SKM-1 treated with dmso at 0.1 percent for 144 hours (cell line): Measurements from ENCODE around the gene ZNF107.
A peak's percentile ranks its signal among the peaks of the same experiment; 100 is the strongest.
"Not testable (repeated sequence)": the region's sequence is repeated elsewhere in the genome, so short reads cannot be mapped to it uniquely, and the experiment has no call there.

Experiments
- DNase-seq: peaks from one replicate; lab custom pipeline; 2025; ENCODE audit not compliant: unreplicated experiment; lab: John Stamatoyannopoulos, UW

The ZNF107 gene

DNA sequence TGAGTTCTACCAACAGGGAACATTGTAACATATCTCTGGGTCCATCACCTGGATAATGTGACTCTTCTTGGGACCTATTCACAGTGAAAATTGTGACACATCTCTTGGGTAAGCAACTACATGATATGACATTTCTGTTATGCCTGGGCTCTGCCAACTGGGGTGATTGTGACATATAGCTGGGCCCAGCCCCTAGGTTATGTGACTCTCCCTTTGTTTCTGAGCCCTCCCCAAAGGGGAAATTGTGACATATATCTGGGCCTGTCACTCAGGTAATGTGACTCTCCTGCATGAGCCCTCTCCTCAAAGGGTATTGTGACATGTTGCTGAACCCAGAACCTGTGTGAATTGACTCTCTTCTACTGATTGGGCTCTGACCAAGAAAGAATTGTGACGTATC lies 22.4 kb upstream of the ZNF107 start:
- peak; percentile 88 for DNase-seq

DNA sequence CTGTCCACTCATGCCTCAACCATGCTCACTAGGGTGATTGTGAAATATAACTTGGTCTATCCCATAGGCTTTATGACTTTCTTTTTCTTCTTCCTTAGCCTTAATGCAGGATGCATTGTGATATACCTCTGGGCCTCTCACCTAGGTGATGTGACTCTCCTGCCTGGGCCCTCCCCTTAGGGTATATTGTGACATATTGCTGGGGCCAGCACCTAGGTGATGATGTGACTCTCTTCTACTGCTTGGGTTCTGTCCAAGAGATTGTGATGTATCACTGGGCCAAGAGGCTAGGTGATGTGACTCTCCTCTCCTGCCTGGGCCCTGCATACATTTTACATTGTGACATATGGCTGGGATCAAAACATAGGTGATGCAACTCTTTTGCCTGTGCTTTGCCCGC lies 14.7 kb upstream of the ZNF107 start:
- DNase-seq: no peak

DNA sequence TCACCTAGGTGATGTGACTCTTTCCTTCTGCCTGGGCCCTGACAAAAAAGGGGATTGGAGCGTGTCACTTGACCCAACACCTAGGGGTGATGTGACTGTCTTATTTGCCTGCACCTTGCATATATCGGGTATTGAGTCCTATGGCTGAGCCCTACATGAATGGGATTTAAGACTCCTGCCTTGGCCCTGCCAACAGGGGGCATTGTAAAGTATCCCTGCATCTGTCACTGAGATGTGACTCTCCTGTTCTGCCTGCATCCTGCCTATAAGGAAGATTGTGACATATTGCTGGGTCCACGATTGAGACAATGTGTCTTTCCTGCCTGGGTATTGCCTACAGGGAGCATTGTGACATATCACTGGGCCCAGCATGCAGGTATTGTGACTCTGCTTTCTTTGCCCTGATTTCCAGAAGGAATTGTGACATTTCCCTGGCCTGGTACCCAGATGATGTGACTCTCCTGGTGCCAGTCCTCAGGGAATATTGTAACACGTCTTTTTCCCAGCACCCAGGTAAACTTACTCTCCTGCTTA lies 14.2 kb upstream of the ZNF107 start:
- DNase-seq: peak; percentile 33

DNA sequence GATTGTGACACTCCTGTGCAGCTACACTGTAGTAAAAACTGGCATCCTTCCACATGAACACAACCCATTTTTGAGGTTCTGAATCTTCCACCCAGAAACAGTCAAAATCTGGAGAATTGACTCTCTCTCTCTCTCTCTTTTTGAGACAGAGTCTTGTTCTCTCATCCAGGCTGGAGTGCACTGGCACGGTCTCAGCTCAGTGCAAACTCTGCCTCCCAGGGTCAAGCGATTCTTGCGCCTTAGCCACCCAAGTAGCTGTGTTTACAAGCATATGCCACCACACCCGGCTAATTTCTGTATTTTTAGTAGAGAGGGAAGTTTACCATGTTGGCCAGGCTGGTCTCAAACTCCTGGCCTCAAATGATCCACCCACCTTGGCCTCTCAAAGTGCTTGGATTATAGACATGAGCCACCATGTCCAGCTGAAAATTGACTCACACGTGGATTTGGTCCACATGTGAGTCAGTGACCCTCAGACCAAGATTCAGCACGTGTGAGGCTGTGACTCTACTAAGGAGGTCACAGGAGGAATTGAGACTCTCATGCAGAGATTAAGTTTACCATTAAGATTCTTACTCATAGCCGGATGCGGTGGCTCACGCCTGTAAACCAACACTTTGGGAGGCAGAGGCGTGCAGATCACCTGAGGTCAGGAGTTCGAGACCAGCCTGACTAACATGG lies 12.1 kb upstream of the ZNF107 start:
- DNase-seq: no peak

DNA sequence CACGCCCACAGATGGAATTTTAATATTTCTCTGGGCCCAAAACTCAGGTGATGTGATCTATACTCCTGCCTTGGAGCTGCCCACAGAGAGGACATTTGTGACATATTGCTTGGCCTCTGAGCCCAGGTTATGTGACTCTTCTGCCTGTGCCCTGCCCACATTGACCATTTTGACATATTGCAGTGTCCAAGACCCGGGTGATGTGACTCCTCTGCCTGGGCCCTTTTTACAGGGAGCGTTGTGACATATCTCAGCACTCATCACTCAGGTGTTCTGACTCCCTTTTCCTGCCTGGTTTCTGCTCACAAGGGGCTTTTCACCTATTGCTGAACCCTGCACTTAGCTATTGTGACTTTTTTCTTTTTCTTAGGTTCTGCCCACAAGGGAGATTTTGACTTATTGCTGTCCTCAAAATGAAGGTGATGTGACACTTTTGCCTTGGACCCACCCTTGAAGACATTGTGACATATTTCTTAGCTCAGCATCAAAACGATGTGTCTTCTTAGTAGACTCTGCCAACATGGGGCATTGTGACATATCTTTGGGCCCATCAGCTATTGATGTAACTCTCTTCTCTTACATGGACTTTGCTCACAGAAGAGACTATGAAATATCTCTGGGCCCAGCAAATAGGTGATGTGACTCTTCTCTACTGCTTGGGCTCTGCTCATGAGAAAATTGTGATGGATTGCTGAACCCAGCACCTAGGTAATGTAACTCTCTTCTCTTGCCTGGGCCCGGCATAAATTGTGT lies 11.0 kb upstream of the ZNF107 start:
- DNase-seq: no peak

DNA sequence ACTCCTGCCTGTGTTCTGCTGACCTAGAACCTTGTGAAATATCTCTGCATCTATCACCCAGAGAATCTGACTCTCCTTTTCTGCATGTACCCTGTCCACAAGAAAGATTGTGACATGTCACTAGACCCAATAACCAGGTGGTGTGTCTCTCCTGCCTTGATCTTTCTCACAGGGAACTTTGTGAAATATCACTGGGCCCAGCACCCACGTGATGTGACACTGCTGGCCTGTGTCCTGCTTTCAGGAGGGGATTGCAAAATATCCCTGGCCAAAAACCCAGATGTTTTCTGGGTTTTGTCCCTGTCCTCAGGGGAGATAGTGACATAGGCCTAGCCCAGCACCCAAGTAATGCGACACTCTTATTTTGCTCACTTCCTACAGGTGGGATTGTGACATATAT lies 10.1 kb upstream of the ZNF107 start:
- DNase-seq: no peak

DNA sequence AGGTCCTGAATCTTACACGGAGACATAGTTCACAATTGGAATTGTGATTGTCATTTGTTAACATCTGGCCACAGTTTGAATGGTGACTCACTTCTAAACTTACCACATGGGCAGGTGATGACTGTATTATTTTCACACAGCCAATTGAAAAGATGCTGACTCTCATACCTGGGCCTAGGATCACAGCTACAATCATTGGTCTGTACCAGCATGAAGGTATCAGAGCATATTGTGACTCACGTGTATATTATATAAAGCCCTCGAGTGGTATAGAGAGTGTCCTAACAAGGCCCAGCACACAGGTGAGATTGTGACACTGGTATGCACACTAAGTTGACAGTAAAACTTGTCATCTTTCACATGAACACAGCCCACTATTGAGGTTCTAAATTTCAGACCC lies 9.4 kb upstream of the ZNF107 start:
- no peak for DNase-seq

DNA sequence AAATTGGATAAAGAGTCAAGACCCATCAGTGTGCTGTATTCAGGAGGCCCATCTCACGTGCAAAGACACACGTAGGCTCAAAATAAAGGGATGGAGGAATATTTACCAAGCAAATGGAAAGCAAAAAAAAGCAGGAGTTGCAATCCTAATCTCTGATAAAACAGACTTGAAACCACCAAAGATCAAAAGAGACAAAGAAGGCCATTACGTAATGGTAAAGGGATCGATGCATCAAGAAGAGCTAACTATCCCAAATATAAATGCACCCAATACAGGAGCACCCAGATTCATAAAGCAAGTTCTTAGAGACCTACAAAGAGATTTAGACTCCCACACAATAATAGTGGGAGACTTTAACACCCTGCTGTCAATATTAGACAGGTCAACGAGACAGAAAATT lies 3.8 kb upstream of the ZNF107 start:
- DNase-seq: not testable (repeated sequence)

DNA sequence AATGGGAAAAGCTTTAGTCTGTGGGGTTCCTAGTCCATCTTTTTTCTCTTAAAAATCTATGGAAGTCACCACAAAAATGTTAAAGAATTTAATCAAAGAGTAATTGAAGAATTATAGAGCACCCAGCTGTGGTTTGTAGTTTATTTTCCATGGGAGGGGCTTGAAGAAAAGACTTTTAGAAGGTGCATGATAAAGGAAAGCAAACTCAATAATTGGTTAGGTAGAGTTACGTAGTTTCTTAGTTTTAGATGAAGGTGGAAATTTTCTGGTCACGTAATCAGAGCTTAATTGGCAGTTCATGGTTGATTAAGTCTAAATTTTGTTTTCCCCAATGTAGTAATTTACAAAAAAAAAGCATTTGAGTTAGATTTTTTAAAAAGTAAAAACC lies 724 bp downstream of the ZNF107 start:
- DNase-seq: no peak

DNA sequence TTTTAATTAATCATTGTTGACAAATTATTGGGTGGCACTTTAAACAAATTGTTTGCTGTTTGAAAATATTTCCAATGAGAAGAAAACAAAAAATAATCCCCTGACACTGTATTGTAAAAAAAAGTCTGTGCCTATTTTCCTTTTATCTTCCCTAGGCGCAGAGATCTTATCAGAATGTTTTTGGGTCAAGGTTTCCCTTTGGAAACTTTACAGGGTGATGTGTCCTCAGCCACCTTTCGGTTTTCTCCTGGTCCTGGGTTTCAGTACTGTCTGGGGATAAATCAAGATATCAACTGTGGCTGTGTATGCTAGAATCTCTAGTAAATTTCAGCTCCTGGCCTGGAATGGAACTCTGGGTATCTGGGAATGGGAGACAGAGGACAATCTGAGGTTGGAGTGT lies 1.4 kb downstream of the ZNF107 start:
- DNase-seq: no peak

DNA sequence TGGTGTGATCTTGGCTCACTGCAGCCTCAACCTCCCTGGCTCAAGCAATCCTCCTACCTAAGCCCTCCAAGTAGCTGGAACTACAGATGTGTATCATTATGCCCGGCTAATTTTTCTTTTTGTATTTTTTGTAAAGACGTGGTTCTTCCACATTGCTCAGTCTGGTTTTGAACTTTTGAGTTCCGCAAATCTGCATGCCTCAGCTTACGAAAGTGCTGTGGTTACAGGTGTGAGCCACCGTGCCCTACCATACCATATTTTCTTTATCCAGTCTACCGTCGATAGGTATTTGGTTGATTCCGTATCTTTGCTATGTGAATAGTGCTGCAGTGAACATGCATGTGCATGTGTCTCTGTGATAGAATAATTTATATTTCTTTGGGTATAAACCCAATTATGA lies 6.5 kb downstream of the ZNF107 start:
- DNase-seq: no peak

DNA sequence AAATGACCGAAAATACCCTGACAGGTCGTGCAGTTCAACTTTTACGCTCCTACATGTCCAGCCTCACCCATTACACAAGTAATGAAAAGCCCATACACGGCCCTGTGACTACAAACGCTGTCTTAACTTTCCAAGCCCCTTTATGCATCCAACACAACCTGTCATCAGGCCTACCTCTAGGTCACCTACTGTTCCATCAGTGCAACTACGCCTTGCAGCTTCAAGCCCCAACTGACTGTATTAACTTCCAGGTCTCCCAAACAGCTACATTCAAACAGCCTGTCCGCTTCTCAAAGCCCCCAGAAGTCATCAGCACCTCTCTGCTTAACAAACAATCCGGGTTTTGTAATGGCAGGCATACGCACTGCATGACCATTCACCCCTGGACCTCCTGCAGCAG lies 19.2 kb downstream of the ZNF107 start:
- DNase-seq: no peak

DNA sequence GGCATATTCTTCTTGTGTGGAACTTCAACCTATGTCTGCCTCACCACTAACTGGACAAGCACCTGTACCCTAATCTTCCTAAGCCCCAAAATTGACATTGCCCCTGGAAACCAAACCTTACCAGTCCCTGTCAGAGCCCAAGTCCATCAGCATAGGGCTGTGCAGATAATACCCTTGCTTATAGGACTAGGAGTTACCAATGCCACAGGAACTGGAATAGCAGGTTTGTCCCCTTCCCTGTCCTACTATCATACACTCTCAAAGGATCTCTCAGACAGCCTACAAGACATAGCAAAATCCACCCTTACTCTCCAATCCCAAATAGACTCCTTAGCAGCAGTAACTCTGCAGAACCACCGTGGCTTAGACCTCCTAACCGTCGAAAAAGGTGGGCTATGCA lies 19.8 kb downstream of the ZNF107 start:
- no peak for DNase-seq

DNA sequence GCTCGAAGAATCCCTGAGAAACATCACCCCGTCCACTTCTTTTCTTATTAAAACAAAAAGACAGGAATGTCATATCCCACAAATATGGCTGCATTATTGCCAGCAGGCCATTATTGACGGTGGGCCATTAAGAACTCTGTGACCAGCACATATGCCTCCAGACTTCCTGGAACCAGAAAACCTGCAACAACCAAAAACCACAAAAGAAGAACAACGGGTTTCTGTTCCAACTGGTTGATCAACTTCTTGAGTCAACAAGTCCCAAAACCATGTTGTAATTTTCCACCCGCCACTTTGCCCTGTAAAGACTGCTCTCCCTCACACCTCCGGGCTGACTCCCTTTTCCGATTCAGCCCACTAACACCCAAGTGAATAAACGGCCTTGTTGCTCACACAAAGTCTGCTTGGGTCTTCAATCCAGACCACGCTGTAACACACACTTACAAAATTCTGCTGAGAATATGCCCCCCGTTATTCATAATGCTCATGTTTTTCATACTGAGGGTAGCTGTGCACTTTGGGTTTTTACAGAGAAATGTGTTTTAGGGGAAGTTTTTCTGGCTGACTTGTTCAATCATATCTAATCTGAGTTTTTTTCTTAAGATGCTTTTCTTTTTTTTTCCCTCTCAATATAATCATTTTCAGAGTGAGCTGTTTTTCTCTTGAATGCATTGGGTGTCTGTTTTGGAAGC lies 20.7 kb downstream of the ZNF107 start:
- peak; percentile 96 for DNase-seq

DNA sequence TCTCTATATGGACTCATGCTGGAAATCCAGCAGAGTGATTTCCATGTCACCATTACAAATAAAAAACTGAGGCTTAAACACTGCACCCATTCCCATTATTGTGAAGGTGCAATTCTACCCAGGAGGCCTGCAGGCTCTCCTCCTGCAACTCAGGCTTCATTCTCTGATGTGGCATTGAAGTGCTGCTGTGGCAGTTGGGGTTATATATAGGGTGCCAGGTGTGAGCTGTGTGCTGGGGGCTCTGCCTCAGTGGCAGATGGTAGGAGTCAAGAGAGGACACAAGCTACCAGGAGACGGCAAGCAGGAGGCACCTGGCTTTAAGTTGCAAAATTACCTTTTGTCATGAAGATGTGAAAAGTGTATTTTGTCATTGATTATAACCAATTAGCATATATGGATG lies 21.3 kb downstream of the ZNF107 start:
- DNase-seq: no peak

DNA sequence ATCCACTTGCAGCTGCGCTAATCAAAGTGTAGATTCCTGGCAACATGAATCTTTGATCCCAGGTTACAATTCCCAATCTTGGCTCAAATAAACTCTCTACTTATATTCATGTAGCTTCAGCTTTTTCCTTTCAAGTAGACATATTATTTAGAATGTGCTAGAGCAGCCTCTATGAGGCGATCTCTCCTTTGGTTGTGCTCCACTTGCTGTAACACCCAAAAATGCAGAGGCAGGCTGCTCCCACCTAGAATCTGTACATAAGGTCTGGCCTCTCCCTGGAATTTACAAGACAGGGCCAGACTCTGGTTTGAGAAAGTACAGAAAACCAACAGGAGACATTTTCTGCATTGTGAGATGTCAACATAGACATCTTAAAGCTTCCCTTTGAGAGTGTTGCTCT lies 23.1 kb downstream of the ZNF107 start:
- DNase-seq: no peak

DNA sequence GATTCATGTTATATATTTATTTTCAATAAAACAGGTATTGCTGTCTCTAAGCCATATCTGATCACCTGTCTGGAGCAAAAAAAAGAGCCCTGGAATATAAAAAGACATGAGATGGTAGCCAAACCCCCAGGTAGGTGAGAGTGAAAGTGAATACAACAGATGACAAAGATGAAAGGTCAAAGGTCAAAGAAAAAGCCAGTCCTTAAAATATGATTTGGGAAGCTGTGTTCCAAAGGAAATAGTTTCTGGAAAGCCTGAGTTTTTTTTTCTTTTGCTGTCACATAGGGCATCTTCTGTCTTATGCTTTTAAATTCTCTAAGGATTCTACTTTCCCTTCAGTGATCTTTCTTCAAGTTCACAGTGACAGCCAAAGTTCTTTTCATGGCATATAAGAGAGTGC lies 25.9 kb downstream of the ZNF107 start:
- DNase-seq: no peak

DNA sequence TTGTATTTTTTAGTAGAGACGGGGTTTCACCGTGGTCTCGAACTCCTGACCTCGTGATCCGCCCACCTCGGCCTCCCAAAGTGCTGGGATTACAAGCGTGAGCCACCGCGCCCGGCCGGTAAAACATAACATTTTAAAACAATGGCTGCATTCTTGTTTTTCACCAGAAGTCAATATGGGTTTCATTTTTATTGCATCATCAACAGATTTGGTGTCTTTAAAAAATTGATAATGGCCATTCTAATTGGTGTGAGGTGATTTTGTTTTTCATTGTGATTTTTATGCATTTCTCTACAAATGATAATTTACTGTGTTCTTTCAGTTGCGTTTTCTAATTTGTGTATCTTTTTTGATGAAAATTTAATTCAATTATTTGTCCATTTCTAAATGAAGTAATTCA lies 31.9 kb downstream of the ZNF107 start:
- DNase-seq: not testable (repeated sequence)

DNA sequence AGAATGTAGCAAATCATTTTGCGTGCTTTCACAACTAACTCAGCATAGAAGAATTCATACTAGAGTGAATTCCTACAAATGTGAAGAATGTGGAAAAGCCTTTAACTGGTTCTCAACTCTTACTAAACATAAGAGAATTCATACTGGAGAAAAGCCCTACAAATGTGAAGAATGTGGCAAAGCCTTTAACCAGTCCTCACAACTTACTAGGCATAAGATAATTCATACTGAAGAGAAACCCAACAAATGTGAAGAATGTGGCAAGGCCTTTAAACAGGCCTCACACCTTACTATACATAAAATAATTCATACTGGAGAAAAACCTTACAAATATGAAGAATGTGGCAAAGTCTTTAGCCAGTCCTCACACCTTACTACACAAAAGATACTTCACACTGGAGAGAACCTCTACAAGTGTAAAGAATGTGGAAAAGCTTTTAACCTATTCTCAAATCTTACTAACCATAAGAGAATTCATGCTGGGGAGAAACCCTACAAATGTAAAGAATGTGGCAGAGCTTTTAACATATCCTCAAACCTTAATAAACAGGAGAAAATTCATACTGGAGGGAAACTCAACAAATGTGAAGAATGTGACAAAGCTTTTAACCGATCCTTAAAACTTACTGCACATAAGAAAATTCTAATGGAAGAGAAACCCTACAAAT lies 40.8 kb downstream of the ZNF107 start:
- DNase-seq: no peak

DNA sequence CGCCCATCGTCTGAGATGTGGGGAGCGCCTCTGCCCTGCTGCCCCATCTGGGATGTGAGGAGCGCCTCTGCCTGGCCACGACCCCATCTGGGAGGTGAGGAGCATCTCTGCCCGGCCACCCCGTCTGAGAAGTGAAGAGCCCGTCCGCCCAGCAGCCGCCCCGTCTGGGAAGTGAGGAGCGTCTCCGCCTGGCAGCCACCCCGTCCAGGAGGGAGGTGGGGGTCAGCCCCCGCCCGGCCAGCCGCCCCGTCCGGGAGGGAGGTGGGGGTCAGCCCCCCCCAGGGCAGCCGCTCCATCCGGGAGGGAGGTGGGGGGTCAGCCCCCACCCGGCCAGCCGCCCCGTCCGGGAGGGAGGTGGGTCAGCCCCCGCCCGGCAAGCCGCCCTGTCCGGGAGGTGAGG lies 52.0 kb downstream of the ZNF107 start:
- DNase-seq: not testable (repeated sequence)

DNA sequence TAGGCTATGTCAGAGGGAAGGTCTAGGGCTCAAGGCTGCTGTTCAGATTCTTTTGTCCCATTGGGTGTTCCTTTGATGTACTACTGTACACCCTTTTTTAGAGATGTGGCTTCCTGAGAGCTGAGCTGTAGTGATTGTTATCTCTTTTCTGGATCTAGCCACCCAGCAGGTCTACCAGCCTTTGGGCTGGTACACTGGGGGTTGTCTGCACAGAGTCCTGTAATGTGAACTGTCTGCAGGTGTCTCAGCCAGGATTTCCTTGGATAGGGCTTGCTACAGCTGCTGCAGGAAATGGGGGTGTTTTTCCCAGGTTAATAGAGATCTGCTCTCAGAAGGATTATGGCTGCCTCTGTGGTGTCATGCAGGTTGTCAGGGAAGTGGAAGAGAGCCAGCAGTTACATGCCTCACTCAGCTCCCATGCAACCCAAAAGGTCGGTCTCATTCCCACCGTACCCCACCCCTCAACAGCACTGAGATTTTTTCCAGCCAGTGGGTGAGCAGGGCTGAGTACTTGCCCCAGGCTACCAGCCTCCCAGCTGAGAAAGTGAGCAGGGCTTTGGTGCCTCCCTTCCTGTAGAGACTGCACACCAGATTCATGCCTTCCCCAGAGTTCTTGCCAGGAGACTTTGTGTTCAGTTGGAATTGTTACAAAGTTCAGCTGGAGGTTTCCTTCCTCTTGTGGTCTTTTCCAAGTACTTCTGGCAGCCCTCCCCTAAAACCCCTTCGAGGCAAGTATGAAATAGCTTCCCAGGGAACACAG lies 63.3 kb downstream of the ZNF107 start:
- DNase-seq: no peak
